Stimulated activated CD8-positive, alpha-beta memory T cell treated with anti-CD3 and anti-CD28 coated beads, Interleukin-12 subunit alpha, Interleukin-12 subunit beta, amount 100 ng/mL, for 24 hours (primary cell): ENCODE data around the gene NR1I3.
A peak's percentile ranks its signal among the peaks of the same experiment; 100 is the strongest.

Experiments used
- DNase-seq: peaks from one replicate; pipeline ENCODE4 v3.0.0-alpha.2; 2020; ENCODE audit errors: extremely low read depth

Gene NR1I3

DNA sequence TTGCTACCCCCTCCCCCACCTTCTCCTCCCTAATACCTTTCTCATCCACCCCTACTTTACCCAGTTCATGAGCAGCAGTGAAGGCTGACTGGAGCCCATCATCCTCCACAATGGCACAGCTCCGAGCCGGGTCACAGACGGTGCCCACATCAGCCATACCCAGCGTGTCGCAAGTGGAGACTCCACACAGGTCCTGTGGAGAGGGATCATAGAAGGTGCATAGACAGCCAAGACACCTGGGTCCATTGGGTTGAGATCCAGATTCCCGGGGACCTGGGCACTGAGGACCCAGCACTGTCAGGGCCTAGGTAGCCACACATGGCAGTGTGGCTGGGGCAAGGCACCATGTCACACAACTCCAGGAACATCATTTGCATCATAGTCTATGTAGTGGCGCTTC lies 41.9 kb downstream of the NR1I3 start:
- no peak for DNase-seq

DNA sequence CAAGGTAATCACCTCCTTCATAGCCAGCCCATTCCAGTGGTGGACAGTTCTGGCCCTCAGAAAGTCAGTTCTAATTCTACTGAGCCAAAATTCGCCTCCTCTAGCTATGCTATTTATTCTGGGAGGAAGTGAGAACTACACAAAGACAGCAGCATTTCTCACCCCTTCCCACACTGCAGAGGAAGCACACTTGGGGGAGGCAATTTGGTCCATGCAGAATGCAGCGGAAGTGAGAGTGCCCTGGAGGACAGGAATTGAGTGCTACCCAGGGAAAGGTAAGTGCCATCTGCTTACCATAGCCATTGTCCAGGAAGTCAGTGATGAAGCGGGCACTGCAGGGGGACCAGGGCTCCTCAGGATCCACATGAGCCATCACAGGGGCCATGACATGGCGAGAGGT lies 42.8 kb downstream of the NR1I3 start:
- no peak for DNase-seq

GRCh38 chr1:161193561-161194235 lies 44.3 kb downstream of the NR1I3 start:
- no peak for DNase-seq

DNA sequence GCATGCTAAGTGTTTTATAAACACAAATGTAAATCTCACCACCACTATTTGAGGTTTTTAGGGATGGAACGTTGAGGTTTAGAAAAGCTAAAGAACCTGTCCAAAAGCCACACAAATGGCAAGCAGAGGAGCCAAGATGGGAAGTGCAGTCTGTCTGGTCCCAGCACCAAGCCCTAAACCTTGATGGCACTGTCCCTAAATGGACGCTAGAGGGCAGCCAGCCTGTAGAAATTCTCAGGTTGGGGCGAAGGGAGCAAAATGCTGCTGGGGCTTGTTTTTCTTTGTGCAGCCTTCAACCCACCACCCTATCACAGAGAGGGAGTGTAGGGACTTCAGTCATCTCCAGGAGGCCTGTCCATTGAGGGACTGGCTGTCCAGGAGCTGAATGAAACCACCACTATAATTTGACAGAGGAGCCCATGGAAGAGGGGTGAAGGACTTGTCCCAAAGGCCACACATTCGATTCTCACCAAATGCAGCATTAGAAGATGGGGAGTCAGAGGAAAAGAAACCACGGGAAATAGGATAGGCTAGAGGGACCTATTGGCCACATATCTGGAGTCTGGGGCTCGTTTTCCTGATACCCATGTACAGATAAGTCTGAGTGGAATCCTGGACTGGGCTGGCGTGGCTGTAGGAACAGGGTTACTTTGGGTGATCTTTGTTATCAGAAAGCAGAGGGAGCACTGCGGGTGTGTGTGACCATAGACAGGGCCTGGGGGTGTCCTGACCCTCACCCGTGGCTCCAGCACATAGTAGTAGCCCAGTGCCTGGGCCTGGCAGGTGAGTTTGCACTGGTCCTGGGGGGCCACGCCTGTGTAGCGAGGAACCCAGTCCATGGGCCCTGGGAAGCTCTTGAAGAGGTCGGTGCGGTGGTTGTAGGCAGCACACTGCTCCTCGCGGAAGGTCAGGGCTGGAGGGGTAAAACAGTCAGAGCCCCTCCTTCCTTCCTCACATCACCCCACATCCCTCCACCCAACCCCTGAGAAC lies 45.2 kb downstream of the NR1I3 start:
- peak; percentile 23 for DNase-seq

GRCh38 chr1:161191971-161192370 lies 46.0 kb downstream of the NR1I3 start:
- no peak for DNase-seq

DNA sequence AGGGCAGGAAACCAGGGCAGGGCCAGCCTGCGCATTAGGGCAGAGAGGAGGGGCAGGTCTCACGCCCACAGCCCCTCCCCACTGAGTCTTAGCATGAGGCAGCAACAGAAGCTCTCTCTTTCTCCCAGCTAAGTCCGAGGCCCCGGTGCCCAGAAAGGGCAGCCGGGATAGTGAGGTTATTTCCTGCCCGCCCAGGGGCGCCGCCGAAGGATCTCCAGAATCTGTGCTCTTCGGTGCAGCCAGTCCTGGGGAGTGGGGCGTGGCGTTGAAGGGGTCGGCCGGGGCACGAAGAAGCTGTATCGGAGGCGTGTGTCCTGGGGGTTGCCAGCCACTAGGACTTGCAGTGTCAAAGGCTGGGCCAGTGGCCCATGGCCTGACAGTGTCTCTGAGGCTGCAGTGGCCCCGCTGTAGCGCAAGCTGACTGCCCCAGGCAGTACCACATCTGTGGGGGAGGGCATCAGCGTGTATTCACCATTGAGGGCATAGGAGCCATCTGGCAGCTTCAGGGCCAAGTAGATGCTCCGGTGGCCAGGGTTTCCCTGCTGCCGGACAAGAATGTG lies 47.0 kb downstream of the NR1I3 start:
- DNase-seq = no peak

DNA sequence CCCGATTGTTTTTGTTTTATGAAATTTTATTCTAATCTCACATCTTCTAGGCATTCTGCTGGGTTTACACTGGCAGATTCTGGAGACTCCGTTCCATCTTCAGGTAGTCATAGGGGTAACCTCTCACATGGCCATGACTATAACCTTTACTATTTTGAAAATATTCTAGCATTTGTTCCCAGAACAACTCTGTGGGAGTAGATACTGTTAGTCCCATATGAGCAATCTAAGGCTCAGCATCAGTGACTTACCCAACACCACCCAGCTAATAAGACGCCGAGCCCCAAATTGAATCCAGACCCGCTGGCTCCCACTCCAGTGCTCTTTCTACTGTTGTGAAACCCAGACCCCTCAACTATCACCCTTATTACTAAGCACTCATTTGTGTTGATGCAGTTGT lies 49.0 kb downstream of the NR1I3 start:
- no peak for DNase-seq

DNA sequence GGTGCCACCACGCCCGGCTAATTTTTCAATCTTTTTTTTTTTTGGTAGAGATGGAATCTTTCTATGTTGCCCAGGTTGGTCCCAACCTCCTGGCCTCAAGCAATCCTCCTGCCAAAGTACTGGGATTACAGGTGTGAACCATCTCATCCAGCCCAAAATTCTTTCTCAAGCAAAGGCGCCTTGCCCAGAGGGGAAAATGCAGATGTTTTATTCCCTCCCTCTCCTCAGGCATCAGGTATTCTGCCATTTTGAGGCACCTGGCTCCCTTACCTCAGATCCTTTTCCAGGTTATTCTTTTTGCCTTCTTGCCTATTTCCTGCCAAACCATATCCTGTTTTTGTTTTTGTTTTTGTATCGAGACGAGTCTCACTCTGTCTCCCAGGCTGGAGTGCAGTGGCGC lies 49.6 kb downstream of the NR1I3 start:
- no peak for DNase-seq

DNA sequence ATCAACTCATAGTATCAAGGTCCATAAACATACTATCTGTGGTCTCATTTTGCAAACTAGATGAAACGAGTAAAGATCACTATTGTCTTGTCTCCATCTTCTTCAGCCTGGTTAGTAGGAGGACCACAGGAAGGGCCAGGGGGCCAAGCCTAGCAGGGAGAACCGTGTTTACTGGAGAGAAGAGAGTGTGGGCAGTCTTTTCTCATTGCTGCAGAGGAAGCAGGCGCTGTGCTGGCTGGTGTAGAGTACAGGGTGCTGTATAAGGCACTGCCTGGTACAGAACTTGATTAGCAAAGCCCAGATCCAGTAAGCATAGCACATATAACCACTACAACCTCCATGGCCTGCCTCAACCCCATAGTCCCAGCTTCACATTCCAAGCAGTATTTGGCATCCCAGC lies 50.7 kb downstream of the NR1I3 start:
- DNase-seq = no peak

- no peak for DNase-seq
These were observed 52.2 kb downstream of the NR1I3 start for GRCh38 chr1:161185732-161186311.

DNA sequence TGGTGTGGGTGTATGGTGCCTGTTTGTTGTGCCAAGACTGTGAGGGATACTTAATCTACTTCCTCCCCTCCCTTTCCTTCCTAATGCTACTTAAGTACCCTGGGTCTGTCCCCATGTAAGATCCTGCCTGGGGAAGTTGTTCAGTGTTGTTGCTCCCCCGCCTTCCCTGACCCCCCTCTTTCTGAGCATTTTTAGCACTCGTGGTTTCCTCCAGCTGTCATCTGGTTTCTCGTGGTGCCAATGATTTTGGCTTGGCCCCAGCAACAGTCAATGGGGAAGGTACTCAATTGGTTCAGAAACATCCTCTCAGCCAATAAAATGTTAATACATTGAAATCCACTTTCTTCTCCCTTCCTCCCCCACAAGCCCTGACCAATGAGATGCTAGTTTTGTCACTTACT lies 52.7 kb downstream of the NR1I3 start:
- peak; percentile 38 for DNase-seq

- DNase-seq = peak; percentile 34
These were observed 55.8 kb downstream of the NR1I3 start for GRCh38 chr1:161182214-161182613.

DNA sequence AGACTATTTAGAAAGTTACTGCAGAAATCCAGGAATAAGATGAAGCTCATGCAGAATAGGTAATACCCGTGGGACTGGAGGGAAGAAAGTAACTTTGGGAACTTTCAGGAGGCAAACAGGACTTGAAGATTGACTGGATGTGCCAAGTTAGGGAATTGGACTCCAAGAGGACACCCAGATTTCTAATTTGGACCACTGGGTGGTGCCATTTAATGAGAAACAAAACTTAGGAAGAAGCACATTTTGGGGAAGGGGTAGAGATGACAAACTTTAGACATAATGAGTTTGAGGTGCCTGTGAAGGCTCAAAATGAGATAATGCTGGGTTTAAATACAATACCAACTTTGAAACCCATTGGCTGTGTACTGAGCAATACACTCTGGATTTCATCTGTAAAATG lies 57.4 kb downstream of the NR1I3 start:
- DNase-seq = no peak

DNA sequence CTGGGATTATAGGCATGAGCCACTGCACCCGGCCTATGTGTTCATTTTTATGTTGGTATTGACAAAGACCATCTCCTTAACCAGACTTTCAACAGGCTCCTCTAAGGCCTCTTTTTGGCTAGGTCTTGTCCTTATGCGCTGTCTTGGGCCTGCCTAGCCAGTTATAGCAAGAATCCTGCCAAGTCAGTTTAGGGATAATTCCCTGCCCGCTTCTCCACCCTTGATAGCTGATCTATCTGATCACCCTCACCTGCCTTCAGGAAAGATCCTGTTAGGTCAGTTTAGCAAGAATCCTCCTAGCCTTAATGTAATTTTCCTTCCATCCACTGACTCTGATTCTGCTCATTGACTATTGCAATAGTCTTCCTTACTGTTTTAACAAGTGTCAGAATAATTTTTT lies 58.3 kb downstream of the NR1I3 start:
- DNase-seq = no peak
